ENCODE results near the gene CORO6. TPM values are rescaled to one million over a fixed set of nuclear protein-coding genes. Genes with fewer than 3 reads are reported as not detected.
"Not testable (repeated sequence)": the region's sequence is repeated elsewhere in the genome, so short reads cannot be mapped to it uniquely, and the experiment has no call there.

Gene CORO6
- polyA plus RNA-seq, 2 of the 4 experiments (the other 2 are of a cell fraction) = 5.0 to 10.1 TPM

- POLR2A ChIA-PET = no interaction called here
- WGBS (ENCODE audit: missing lambda C conversion rate) = 90% methylated on average over 1 of the region's 1 CpG
- no peak for TF ChIP-seq EHMT2 (IDR thresholded peaks at IDR 0.05; ENCODE audit: low read depth)
- TF ChIP-seq RCOR1 (IDR thresholded peaks at IDR 0.05; ENCODE audit: low read depth, low read length) = no peak
- no peak for TF ChIP-seq CEBPB (IDR thresholded peaks at IDR 0.05)
- no peak for TF ChIP-seq NFE2L2 (conservative IDR thresholded peaks at IDR 0.05; ENCODE audit: low read length)
- no peak for TF ChIP-seq MAFK (IDR thresholded peaks at IDR 0.05; ENCODE audit: partially characterized antibody)
- TF ChIP-seq MAZ (IDR thresholded peaks at IDR 0.05; ENCODE audit: borderline replicate concordance, low read depth, low read length) = no peak
- no peak for TF ChIP-seq CBX2 (IDR thresholded peaks at IDR 0.05; ENCODE audit: borderline replicate concordance, low read depth)
- TF ChIP-seq HOXB13 (CRISPR knock-in tag; IDR thresholded peaks at IDR 0.05; ENCODE audit: low read depth) = no peak
- no peak for TF ChIP-seq JUN (IDR thresholded peaks at IDR 0.05)
- no peak for TF ChIP-seq RNF2 (IDR thresholded peaks at IDR 0.05; ENCODE audit: borderline replicate concordance, low read depth)
- no peak for TF ChIP-seq REST (IDR thresholded peaks at IDR 0.05)
- TF ChIP-seq KDM1A (IDR thresholded peaks at IDR 0.05; ENCODE audit: low read depth) = no peak
- no peak for TF ChIP-seq ZFP36 (IDR thresholded peaks at IDR 0.05; ENCODE audit: borderline replicate concordance, partially characterized antibody)
- CTCF ChIA-PET = interaction anchor here (0.5 to 9.1 kb wide), 7 partner anchors 13 to 628 kb away, joined by 3 to 91 read pairs (median 8); partner anchors contain the start of gene SSH2
- FAIRE-seq (peak; percentile 84), DNase-seq (ENCODE audit: low read depth in 1 of 2, low spot score in 1 of 2) (no peak), ATAC-seq (no peak)
- no peak overlapping the region for H3K27ac ChIP-seq
- H3K4me3 ChIP-seq = no peak overlapping the region
- H3K4me1 ChIP-seq = no peaks in the 10 kb centered on the region
- no peaks in the 10 kb centered on the region for H3K9me3 ChIP-seq
- H3K4me2 ChIP-seq = no peak overlapping the region
Measured at GRCh38 chr17:29653995-29654714, 31.4 kb upstream of the CORO6 start.

GRCh38 chr17:29652976-29653375 lies 30.3 kb upstream of the CORO6 start:
- H3K4me3 ChIP-seq = no peak overlapping the region
- no peak overlapping the region for H3K27ac ChIP-seq
- FAIRE-seq (no peak), DNase-seq (ENCODE audit: low read depth in 1 of 2, low spot score in 1 of 2) (no peak), ATAC-seq (no peak)
- POLR2A ChIA-PET = no interaction called here
- CTCF ChIA-PET = interaction anchor here (0.5 to 9.1 kb wide), 9 partner anchors 11 to 684 kb away, joined by 3 to 91 read pairs (median 3); partner anchors contain the start of gene SSH2
- H3K4me2 ChIP-seq = no peak overlapping the region
- no peaks in the 10 kb centered on the region for H3K9me3 ChIP-seq
- H3K4me1 ChIP-seq = no peaks in the 10 kb centered on the region
- TF ChIP-seq ELK1 (IDR thresholded peaks at IDR 0.05; ENCODE audit: low read depth, low read length) (no peak), EP300 (IDR thresholded peaks at IDR 0.05) (no peak), PBX3 (IDR thresholded peaks at IDR 0.05) (no peak), FOSB (CRISPR knock-in tag; IDR thresholded peaks at IDR 0.05) (no peak), POLR2AphosphoS2 (conservative IDR thresholded peaks at IDR 0.05; ENCODE audit: low read length) (no peak), JUN (IDR thresholded peaks at IDR 0.05) (no peak), TFCP2L1 (CRISPR knock-in tag; IDR thresholded peaks at IDR 0.05) (no peak), NPAS2 (CRISPR knock-in tag; IDR thresholded peaks at IDR 0.05; ENCODE audit: borderline replicate concordance) (no peak), HOXB5 (CRISPR knock-in tag; IDR thresholded peaks at IDR 0.05) (no peak), BHLHE40 (IDR thresholded peaks at IDR 0.05; ENCODE audit: low read depth, low read length) (no peak), EHF (CRISPR knock-in tag; IDR thresholded peaks at IDR 0.05) (no peak), RFX5 (IDR thresholded peaks at IDR 0.05) (no peak), CHD4 (IDR thresholded peaks at IDR 0.05; ENCODE audit: borderline replicate concordance) (no peak), MYC (IDR thresholded peaks at IDR 0.05; ENCODE audit: borderline replicate concordance, low read length) (no peak), MAFK (IDR thresholded peaks at IDR 0.05; ENCODE audit: partially characterized antibody) (no peak), USF2 (IDR thresholded peaks at IDR 0.05) (no peak), MAZ (IDR thresholded peaks at IDR 0.05; ENCODE audit: borderline replicate concordance, low read depth, low read length) (no peak), HOXA7 (CRISPR knock-in tag; IDR thresholded peaks at IDR 0.05) (no peak), TP53 (CRISPR knock-in tag; IDR thresholded peaks at IDR 0.05) (no peak)

GRCh38 chr17:29651913-29652312 lies 29.2 kb upstream of the CORO6 start:
- 93% methylated on average over 7 of the region's 7 CpGs for whole genome bisulfite sequencing (ENCODE audit: missing lambda C conversion rate)
- not testable (repeated sequence) for ATAC-seq

More at GRCh38 chr17:29651913-29652312, 29.2 kb upstream of the CORO6 start:
- H3K9me3 ChIP-seq; FAIRE-seq; H3K4me3 ChIP-seq; POLR2A ChIA-PET; DNase-seq (ENCODE audit: low read depth in 1 of 2, low spot score in 1 of 2); H3K27ac ChIP-seq; H3K4me2 ChIP-seq; H3K4me1 ChIP-seq: not testable (repeated sequence)
- CTCF ChIA-PET = interaction anchor here (0.9 to 4.4 kb wide), 7 partner anchors 9 to 279 kb away, joined by 3 to 15 read pairs (median 4); partner anchors contain the start of gene SSH2

Data from A549 (cell line).